Smooth muscle cell (in vitro differentiated cells): ENCODE results near the gene TCERG1L. TPM values are rescaled to one million over a fixed set of nuclear protein-coding genes. Genes with fewer than 3 reads are reported as not detected.

Source experiments
- DNase-seq: peaks from one replicate; lab custom pipeline; 2025; ENCODE audit not compliant: unreplicated experiment; lab: John Stamatoyannopoulos, UW
- H2AFZ ChIP-seq: fragments of 200-600 bp; sonication (generic); 2 replicates; pipeline ENCODE4 v1.6.0; 2016; ENCODE audit warnings: antibody characterized with exemption, low read depth, mild to moderate bottlenecking
- H3F3A ChIP-seq: fragments of 200-600 bp; sonication (generic); 2 replicates; pipeline ENCODE4 v1.6.0; 2017; ENCODE audit warnings: antibody characterized with exemption, low read depth
- H3K27ac ChIP-seq: fragments of 200-600 bp; sonication (generic); 2 replicates; pipeline ENCODE4 v1.5.1; 2016; ENCODE audit warnings: low read depth, mild to moderate bottlenecking
- H3K27me3 ChIP-seq: fragments of 200-600 bp; sonication (generic); 2 replicates; pipeline ENCODE4 v1.6.1; 2016; ENCODE audit warnings: low read depth, mild to moderate bottlenecking
- H3K36me3 ChIP-seq: fragments of 200-600 bp; sonication (generic); 2 replicates; pipeline ENCODE4 v1.5.1; 2016; ENCODE audit warnings: low read depth
- H3K4me1 ChIP-seq: fragments of 200-600 bp; sonication (generic); 2 replicates; pipeline ENCODE4 v1.5.1; 2016; ENCODE audit warnings: low read depth
- H3K4me2 ChIP-seq: fragments of 200-600 bp; sonication (generic); 2 replicates; pipeline ENCODE4 v1.6.0; 2016; ENCODE audit warnings: mild to moderate bottlenecking
- H3K4me3 ChIP-seq: fragments of 200-600 bp; sonication (generic); 2 replicates; pipeline ENCODE4 v1.5.1; 2016; ENCODE audit warnings: mild to moderate bottlenecking
- H3K79me2 ChIP-seq: fragments of 200-600 bp; sonication (generic); 2 replicates; pipeline ENCODE4 v1.6.0; 2016; ENCODE audit warnings: low read depth, mild to moderate bottlenecking
- H3K9ac ChIP-seq: fragments of 200-600 bp; sonication (generic); 2 replicates; pipeline ENCODE4 v1.6.0; 2016; ENCODE audit warnings: low read depth
- H3K9me3 ChIP-seq: fragments of 200-600 bp; sonication (generic); replicated peaks from 2 replicates; pipeline ENCODE4 v1.5.1; 2016; ENCODE audit warnings: low read depth
- H4K20me1 ChIP-seq: fragments of 200-600 bp; sonication (generic); 2 replicates; pipeline ENCODE4 v1.6.0; 2016; ENCODE audit warnings: low read depth
- WGBS: methylation state at CpG from one replicate; pipeline ENCODE4 v1.1.7; 2016; ENCODE audit warnings: low lambda C conversion rate; 5-methylcytosine and 5-hydroxymethylcytosine counted together
- polyA plus RNA-seq: library from polyadenylated mRNA; unstranded; fragments of >200 nt; fragmentation: Nextera tagmentation; extraction: Ambion mirVana; gene quantifications from 2 replicates; pipeline ENCODE4 v1.2.1, GENCODE V29; 2016
- total RNA-seq: library from RNA; depleted of rRNA; stranded (reverse); fragments of >200 nt; gene quantifications from 2 replicates; pipeline ENCODE4 v1.2.3, GENCODE V29; 2014
- TF ChIP-seq, protein P1 (sequence below): fragments of 200-600 bp; sonication (generic); IDR thresholded peaks from 2 replicates; pipeline ENCODE4 v1.5.1; 2017; ENCODE audit warnings: borderline replicate concordance, mild to moderate bottlenecking, antibody characterized with exemption; ENCODE audit not compliant: insufficient read depth, poor library complexity, severe bottlenecking

TCERG1L gene
- total and polyA plus RNA-seq, 2 experiments from 2014 or later, result not detected

DNA sequence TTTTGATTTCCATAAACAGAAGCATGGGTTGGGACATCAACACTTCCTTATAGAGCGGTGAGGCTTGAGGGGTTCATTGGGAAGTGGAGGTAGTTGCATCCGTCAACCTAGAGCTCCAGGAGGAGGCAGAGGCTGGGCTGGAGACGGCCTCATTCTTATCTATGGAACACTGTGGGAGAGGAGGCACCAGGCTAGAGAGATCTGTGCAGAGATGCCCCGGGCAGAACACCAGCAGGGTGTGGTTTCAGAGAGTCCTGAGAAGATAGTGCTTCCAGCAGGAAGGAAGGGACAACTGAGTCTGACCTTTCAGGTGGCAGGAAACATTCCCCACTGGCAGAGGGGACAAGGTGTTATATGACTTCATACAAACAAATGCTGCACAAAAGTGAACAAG is 56.7 kb downstream of the TCERG1L start:
- H3F3A ChIP-seq, result no peaks in the 10 kb centered on the region
- H3K9ac ChIP-seq, result no peak overlapping the region
- no peaks in the 10 kb centered on the region for H3K79me2 ChIP-seq
- no peaks in the 10 kb centered on the region for H4K20me1 ChIP-seq
- no peak overlapping the region for H3K4me3 ChIP-seq
- no peaks in the 10 kb centered on the region for H3K4me1 ChIP-seq
- TF ChIP-seq, protein P1, sequence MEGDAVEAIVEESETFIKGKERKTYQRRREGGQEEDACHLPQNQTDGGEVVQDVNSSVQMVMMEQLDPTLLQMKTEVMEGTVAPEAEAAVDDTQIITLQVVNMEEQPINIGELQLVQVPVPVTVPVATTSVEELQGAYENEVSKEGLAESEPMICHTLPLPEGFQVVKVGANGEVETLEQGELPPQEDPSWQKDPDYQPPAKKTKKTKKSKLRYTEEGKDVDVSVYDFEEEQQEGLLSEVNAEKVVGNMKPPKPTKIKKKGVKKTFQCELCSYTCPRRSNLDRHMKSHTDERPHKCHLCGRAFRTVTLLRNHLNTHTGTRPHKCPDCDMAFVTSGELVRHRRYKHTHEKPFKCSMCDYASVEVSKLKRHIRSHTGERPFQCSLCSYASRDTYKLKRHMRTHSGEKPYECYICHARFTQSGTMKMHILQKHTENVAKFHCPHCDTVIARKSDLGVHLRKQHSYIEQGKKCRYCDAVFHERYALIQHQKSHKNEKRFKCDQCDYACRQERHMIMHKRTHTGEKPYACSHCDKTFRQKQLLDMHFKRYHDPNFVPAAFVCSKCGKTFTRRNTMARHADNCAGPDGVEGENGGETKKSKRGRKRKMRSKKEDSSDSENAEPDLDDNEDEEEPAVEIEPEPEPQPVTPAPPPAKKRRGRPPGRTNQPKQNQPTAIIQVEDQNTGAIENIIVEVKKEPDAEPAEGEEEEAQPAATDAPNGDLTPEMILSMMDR, result no peak
- no peak overlapping the region for H3K27ac ChIP-seq
- no peaks in the 10 kb centered on the region for H3K9me3 ChIP-seq
- no peak overlapping the region for H3K4me2 ChIP-seq
- no peak overlapping the region for H2AFZ ChIP-seq
- H3K27me3 ChIP-seq, result no peaks in the 10 kb centered on the region
- WGBS, result 90% methylated on average over 4 of the region's 4 CpGs
- DNase-seq, result no peak
- no peaks in the 10 kb centered on the region for H3K36me3 ChIP-seq

DNA sequence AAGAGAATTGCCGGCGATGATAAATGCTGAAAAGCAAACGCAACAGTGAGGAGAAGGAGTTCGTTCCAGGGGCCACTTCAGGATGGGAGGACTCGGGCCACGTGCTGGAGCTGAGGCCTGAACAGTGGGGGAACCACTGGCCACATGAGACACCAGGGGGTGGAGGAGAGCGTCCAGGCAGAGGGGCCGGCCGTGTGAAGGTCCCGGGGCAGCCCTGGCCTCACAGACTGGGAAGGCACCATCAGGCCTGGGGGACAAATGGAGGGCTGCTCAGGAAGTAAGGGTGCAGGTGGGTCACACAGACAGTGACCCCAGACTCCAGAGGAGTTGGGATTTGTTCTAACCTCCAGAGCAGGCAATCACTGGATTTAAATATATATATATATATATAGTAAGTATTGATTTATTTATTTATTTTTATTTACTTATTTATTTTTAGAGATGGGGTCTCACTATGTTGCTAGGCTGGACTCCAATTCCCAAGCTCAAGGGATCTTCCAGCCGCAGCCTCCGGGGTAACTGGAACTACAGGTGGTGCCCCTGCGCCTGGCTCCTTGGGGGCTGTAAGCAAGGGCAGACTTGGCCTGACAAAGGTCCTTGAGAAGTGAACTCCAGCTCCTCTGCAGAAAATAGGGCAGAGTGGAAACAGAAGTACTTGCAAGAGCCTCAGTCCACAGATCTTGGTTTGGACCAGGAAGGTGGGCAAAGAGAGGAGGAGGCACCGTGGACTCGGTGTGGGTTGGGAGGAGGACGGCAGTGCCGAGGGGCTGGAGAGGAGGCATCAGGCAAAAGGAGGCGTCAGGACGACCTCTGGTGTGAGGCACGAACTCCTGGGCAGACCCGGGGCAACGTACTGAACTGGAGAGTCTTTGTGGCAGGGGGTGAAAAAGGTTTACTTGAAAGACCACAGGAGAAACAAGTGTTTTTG is 57.3 kb downstream of the TCERG1L start:
- H3F3A ChIP-seq, result no peaks in the 10 kb centered on the region
- TF ChIP-seq, protein P1, result no peak
- peaks cover 3% of the 10 kb centered on the region for H3K27me3 ChIP-seq
- 94% methylated on average over 22 of the region's 22 CpGs for WGBS
- no peak overlapping the region for H2AFZ ChIP-seq
- no peak overlapping the region for H3K27ac ChIP-seq
- no peak overlapping the region for H3K9ac ChIP-seq
- H3K4me1 ChIP-seq, result no peaks in the 10 kb centered on the region
- H3K9me3 ChIP-seq, result no peaks in the 10 kb centered on the region
- no peaks in the 10 kb centered on the region for H3K36me3 ChIP-seq
- no peak overlapping the region for H3K4me2 ChIP-seq
- no peaks in the 10 kb centered on the region for H3K79me2 ChIP-seq
- H3K4me3 ChIP-seq, result no peak overlapping the region
- no peak for DNase-seq
- no peaks in the 10 kb centered on the region for H4K20me1 ChIP-seq

DNA sequence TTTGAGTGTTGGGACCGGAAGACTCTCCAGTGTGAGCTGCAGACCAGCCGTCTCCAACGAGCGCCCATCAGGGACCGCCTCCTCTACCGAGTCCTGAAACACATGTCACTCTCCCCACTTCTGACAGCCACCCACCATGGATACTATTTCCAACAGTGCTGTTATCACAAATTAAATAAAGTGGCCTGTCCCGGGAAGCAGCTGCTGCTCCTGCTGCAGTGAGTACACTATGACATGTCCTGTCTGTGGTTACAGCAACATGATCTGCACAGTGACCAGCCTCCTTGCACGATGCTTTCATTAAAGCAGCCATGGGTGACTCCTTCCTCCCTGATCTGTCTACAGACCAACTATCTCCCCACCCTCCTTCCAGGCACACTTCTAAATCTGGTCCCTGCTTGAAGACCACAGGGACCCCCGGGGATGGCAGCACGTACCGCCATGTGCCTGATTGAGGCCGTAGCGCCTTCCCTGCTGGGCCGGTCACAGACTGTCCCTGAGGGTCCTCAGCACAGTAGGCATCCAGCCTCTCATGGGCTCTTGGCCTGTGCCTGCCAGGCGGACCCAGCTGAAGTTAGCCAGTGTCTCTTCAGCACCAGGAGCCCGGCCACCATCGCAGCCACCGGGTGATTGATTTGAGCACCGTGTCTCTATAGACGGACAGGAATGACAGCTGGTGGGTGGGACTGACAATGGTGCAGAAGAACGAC is 58.8 kb downstream of the TCERG1L start:
- H3K79me2 ChIP-seq, result no peaks in the 10 kb centered on the region
- H2AFZ ChIP-seq, result no peak overlapping the region
- no peaks in the 10 kb centered on the region for H3K36me3 ChIP-seq
- no peaks in the 10 kb centered on the region for H4K20me1 ChIP-seq
- H3K9ac ChIP-seq, result no peak overlapping the region
- no peak overlapping the region for H3K27ac ChIP-seq
- DNase-seq, result no peak
- H3K4me2 ChIP-seq, result no peak overlapping the region
- peaks cover 3% of the 10 kb centered on the region for H3K27me3 ChIP-seq
- TF ChIP-seq, protein P1, result no peak
- no peaks in the 10 kb centered on the region for H3K4me1 ChIP-seq
- H3K9me3 ChIP-seq, result no peaks in the 10 kb centered on the region
- WGBS, result 88% methylated on average over 21 of the region's 21 CpGs
- H3F3A ChIP-seq, result no peaks in the 10 kb centered on the region
- H3K4me3 ChIP-seq, result no peak overlapping the region
